ENCODE data around the gene RAF1. TPM values are rescaled to one million over a fixed set of nuclear protein-coding genes. Genes with fewer than 3 reads are reported as not detected.

The RAF1 gene
- total and polyA plus RNA-seq, 2 of the 8 experiments (the other 6 are each of a cell fraction or from before 2014, with no cell fraction given), result 103 to 118 TPM

GRCh38 chr3:12661926-12662592 is 1.9 kb downstream of the RAF1 start:
- H3K9ac ChIP-seq (replicated peaks in 1 of 4; ENCODE audit: extremely low read depth in 1 of 4, low read depth in 3 of 4, low read length in 3 of 4), result peak overlapping the region in 3 of 4 experiments; percentile 95 to 99 (median 99); a peak in 5 of 7 replicates
- no peak overlapping the region for H2BK20ac ChIP-seq (ENCODE audit: low read length)
- H3K56ac ChIP-seq (replicated peaks; ENCODE audit: insufficient read length, low read depth, low read length), result no peak overlapping the region
- FAIRE-seq (no peak), DNase-seq (ENCODE audit: low read depth in 1 of 2, low spot score in 2 of 2) (no peak)
- H3K27ac ChIP-seq (ENCODE audit: low read depth, low read length), result no peak overlapping the region
- peaks cover 0 to 6% (median 0%) of the 10 kb centered on the region in 4 experiments; a peak in 4 of 7 replicates for H3K4me1 ChIP-seq (replicated peaks in 1 of 4; ENCODE audit: control insufficient read depth in 3 of 4, insufficient read depth in 4 of 4, low read length in 3 of 4)
- H2AFZ ChIP-seq (ENCODE audit: low read length), result no peak overlapping the region
- ChIA-PET POLR2A (ENCODE audit: partially characterized antibody) (interaction anchor here (0.6 to 3.1 kb wide), 11 partner anchors 9 to 179 kb away, joined by 3 to 22 read pairs (median 5); no protein-coding TSS in a partner anchor), CTCF (ENCODE audit: partially characterized antibody) (no interaction called here)
- no peak for TF ChIP-seq TCF12 (IDR thresholded peaks at IDR 0.05; ENCODE audit: low read depth, low read length)
- no peak for TF ChIP-seq PHF8 (conservative IDR thresholded peaks at IDR 0.05; ENCODE audit: low read depth, low read length)
- H2BK120ac ChIP-seq (replicated peaks; ENCODE audit: low read depth, low read length), result no peak overlapping the region
- H3K18ac ChIP-seq (ENCODE audit: extremely low read depth, low read length), result no peak overlapping the region
- no peak overlapping the region for H3K14ac ChIP-seq (ENCODE audit: insufficient read length)
- no peaks in the 10 kb centered on the region for H3K9me3 ChIP-seq (ENCODE audit: insufficient read depth in 2 of 2, low read depth in 1 of 2, low read length in 1 of 2)
- H2AK5ac ChIP-seq (ENCODE audit: low read depth, low read length), result 0 out of 2 replicates have a peak overlapping the region, but pooled peaks have one; percentile 5
- peak overlapping the region; percentile 90 to 98 (median 97); a peak in 7 of 8 replicates for H3K4me3 ChIP-seq (ENCODE audit: extremely low read depth in 1 of 4, insufficient read depth in 2 of 4, low read depth in 3 of 4, low read length in 4 of 4)
- H3K79me2 ChIP-seq (ENCODE audit: control insufficient read depth in 1 of 2, insufficient read depth in 2 of 2, low read length in 2 of 2), result peaks cover 45 to 66% of the 10 kb centered on the region in 2 experiments
- no peaks in the 10 kb centered on the region for H3K79me1 ChIP-seq (ENCODE audit: low read depth, low read length)
- no peak overlapping the region for H2BK15ac ChIP-seq (ENCODE audit: low read length)
- H3K4me2 ChIP-seq (ENCODE audit: insufficient read depth in 1 of 2, low read depth in 2 of 2, low read length in 2 of 2), result peak overlapping the region; percentile 93 to 97
- peak overlapping the region; percentile 1; the same call in 1 of the 2 replicates for H2BK5ac ChIP-seq (ENCODE audit: low read depth, low read length)
- H4K8ac ChIP-seq (ENCODE audit: extremely low read depth, insufficient read depth, low read length), result no peak overlapping the region
- H3K23ac ChIP-seq (ENCODE audit: insufficient read length), result no peak overlapping the region
- no peak overlapping the region for H2BK12ac ChIP-seq (ENCODE audit: low read depth, low read length)
- H3K36me3 ChIP-seq (ENCODE audit: control insufficient read depth in 2 of 4, insufficient read depth in 4 of 4, low read length in 3 of 4), result no peaks in the 10 kb centered on the region
- peaks cover 0 to 4% of the 10 kb centered on the region in 2 experiments for H4K20me1 ChIP-seq (replicated peaks in 1 of 2; ENCODE audit: control insufficient read depth in 1 of 2, insufficient read depth in 2 of 2, low read length in 2 of 2)
- no peak overlapping the region for H4K91ac ChIP-seq (replicated peaks; ENCODE audit: insufficient read length, low read length)
- 57% methylated on average over 5 of the region's 5 CpGs; no CpG with 5 or more reads in 1 of the 2 experiments for WGBS, 2 experiments (ENCODE audit: extremely low coverage in 1 of 2, insufficient coverage in 1 of 2, insufficient read length in 1 of 2, insufficient replicate concordance in 2 of 2, low coverage in 1 of 2, low lambda C conversion rate in 2 of 2, missing lambda C conversion rate in 1 of 2)
- H4K5ac ChIP-seq (ENCODE audit: insufficient read length, low read depth, low read length), result no peak overlapping the region
- H3K23me2 ChIP-seq (ENCODE audit: low read depth, low read length), result peaks cover 5% of the 10 kb centered on the region
- H3K4ac ChIP-seq (replicated peaks; ENCODE audit: insufficient read length, low read depth, low read length), result no peak overlapping the region
- H3K27me3 ChIP-seq (replicated peaks in 1 of 4; ENCODE audit: control insufficient read depth in 3 of 4, extremely low read depth in 1 of 4, insufficient read depth in 3 of 4, low read length in 3 of 4), result no peaks in the 10 kb centered on the region
